HepG2 (cell line): ENCODE data around the gene RAC2. TPM values are rescaled to one million over a fixed set of nuclear protein-coding genes. Genes with fewer than 3 reads are reported as not detected.

ENCODE experiments used
- ADNP ChIP-seq: sonication (generic); formaldehyde crosslinking; IDR thresholded peaks from 2 replicates; pipeline ENCODE4 v1.4.0; 2020; ENCODE audit warnings: missing genetic modification reagents
- BRD4 ChIP-seq: sonication (generic); formaldehyde crosslinking; IDR thresholded peaks from 2 replicates; pipeline ENCODE4 v1.4.0; 2020; ENCODE audit warnings: missing genetic modification reagents
- CHCHD3 ChIP-seq: sonication (generic); formaldehyde crosslinking; IDR thresholded peaks from 2 replicates; pipeline ENCODE4 v1.8.0; 2022; ENCODE audit warnings: mild to moderate bottlenecking, missing genetic modification reagents, moderate library complexity
- ETV6 ChIP-seq: sonication (generic); formaldehyde crosslinking; conservative IDR thresholded peaks from 2 replicates; pipeline ENCODE4 v1.4.0; 2020; ENCODE audit warnings: missing genetic modification reagents
- HDAC1 ChIP-seq: sonication (generic); formaldehyde crosslinking; IDR thresholded peaks from 2 replicates; pipeline ENCODE4 v1.5.1; 2020; ENCODE audit warnings: mild to moderate bottlenecking, missing genetic modification reagents
- ISX ChIP-seq: sonication (generic); formaldehyde crosslinking; conservative IDR thresholded peaks from 2 replicates; pipeline ENCODE4 v1.5.0; 2020; ENCODE audit warnings: missing genetic modification reagents
- TAF1 ChIP-seq: sonication (generic); formaldehyde crosslinking; IDR thresholded peaks from 2 replicates; pipeline ENCODE4 v1.4.0; 2020; ENCODE audit warnings: missing genetic modification reagents
- TCF7 ChIP-seq: sonication (generic); IDR thresholded peaks from 2 replicates; pipeline ENCODE4 v1.6.1; 2016; ENCODE audit warnings: antibody characterized with exemption, low read depth
- ZNF235 ChIP-seq: sonication (generic); formaldehyde crosslinking; IDR thresholded peaks from 2 replicates; pipeline ENCODE4 v1.8.1; 2023; ENCODE audit warnings: mild to moderate bottlenecking, missing genetic modification reagents, borderline replicate concordance
- ZNF614 ChIP-seq: IDR thresholded peaks from 2 replicates; pipeline ENCODE4 v1.6.1; 2018; ENCODE audit warnings: missing biosample characterization, missing genetic modification reagents, inconsistent platforms, borderline replicate concordance
- ZNF672 ChIP-seq: sonication (generic); formaldehyde crosslinking; IDR thresholded peaks from 2 replicates; pipeline ENCODE4 v1.8.1; 2022; ENCODE audit warnings: missing genetic modification reagents
- ZNF720 ChIP-seq: sonication (generic); formaldehyde crosslinking; IDR thresholded peaks from 2 replicates; pipeline ENCODE4 v1.4.0; 2020; ENCODE audit warnings: missing genetic modification reagents
- polyA plus RNA-seq, 8 experiments: library from polyadenylated mRNA; depleted of rRNA in 3 of 8; stranded (reverse) in 7 of 8; unstranded in 1 of 8; fragments of >200 nt; fragmentation: Illumina TruSeq in 4 of 8; extraction: Trizol in 4 of 8; gene quantifications; 2 replicates each; pipeline versions ENCODE4 v1.2.1 to v1.2.3, GENCODE V29; 2011 to 2016; ENCODE audit warnings: low read depth in 4 of 8, missing spikeins in 1 of 8, mixed read lengths in 1 of 8; ENCODE audit not compliant: insufficient read depth in 1 of 8
- total RNA-seq, 5 experiments: library from RNA; depleted of rRNA; stranded (reverse); fragments of >200 nt; fragmentation: Illumina TruSeq; extraction: Trizol; gene quantifications; 2 replicates each; pipeline ENCODE4 v1.2.3, GENCODE V29; 2016; ENCODE audit warnings: low read depth in 1 of 5
- TF ChIP-seq, protein P1 (sequence below): sonication (generic); formaldehyde crosslinking; IDR thresholded peaks from 2 replicates; pipeline ENCODE4 v1.4.0; 2020; ENCODE audit warnings: low read depth, missing genetic modification reagents
- TF ChIP-seq, protein P2 (sequence below): sonication (generic); formaldehyde crosslinking; IDR thresholded peaks from 2 replicates; pipeline ENCODE4 v1.8.1; 2023; ENCODE audit warnings: mild to moderate bottlenecking, inconsistent platforms, moderate library complexity, missing genetic modification reagents, borderline replicate concordance
- TF ChIP-seq, protein P3 (sequence below): sonication (generic); formaldehyde crosslinking; IDR thresholded peaks from 2 replicates; pipeline ENCODE4 v1.4.0; 2020; ENCODE audit warnings: missing genetic modification reagents, borderline replicate concordance
- TF ChIP-seq, protein P4 (sequence below): sonication (generic); formaldehyde crosslinking; IDR thresholded peaks from 2 replicates; pipeline ENCODE4 v1.9.0; 2022; ENCODE audit warnings: missing genetic modification reagents, mild to moderate bottlenecking, borderline replicate concordance

Gene RAC2
- total and polyA plus RNA-seq, 2 of the 13 experiments (the other 11 are each of a cell fraction or from before 2014, with no cell fraction given): 0.73 TPM; not detected in 1

DNA sequence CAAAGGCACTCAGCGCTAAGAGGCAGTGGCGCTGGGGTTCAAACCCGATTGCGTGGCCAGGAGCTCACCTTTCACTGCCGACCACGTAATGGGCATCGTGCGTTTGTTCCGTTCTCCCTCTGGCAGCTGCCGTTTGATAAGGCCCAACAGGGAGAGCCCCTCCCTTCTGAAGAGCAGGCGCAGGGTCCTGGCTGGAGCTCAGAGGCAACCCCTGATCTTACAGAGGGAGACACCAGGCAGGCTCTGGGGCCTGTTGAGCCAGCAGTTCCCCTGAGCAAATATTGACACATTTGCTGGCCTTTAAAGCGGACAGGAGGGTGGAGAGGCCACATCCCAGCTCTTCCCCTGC lies 44.3 kb downstream of the RAC2 start (continued):
- 0 out of 2 replicates have a peak, but pooled peaks have one; percentile 4 for TF ChIP-seq ZNF614
- TF ChIP-seq, protein P1, sequence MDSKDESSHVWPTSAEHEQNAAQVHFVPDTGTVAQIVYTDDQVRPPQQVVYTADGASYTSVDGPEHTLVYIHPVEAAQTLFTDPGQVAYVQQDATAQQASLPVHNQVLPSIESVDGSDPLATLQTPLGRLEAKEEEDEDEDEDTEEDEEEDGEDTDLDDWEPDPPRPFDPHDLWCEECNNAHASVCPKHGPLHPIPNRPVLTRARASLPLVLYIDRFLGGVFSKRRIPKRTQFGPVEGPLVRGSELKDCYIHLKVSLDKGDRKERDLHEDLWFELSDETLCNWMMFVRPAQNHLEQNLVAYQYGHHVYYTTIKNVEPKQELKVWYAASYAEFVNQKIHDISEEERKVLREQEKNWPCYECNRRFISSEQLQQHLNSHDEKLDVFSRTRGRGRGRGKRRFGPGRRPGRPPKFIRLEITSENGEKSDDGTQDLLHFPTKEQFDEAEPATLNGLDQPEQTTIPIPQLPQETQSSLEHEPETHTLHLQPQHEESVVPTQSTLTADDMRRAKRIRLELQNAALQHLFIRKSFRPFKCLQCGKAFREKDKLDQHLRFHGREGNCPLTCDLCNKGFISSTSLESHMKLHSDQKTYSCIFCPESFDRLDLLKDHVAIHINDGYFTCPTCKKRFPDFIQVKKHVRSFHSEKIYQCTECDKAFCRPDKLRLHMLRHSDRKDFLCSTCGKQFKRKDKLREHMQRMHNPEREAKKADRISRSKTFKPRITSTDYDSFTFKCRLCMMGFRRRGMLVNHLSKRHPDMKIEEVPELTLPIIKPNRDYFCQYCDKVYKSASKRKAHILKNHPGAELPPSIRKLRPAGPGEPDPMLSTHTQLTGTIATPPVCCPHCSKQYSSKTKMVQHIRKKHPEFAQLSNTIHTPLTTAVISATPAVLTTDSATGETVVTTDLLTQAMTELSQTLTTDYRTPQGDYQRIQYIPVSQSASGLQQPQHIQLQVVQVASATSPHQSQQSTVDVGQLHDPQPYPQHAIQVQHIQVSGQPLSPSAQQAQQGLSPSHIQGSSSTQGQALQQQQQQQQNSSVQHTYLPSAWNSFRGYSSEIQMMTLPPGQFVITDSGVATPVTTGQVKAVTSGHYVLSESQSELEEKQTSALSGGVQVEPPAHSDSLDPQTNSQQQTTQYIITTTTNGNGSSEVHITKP (CRISPR knock-in tag): peak; percentile 56; the same call in 1 of the 2 replicates
- 0 out of 2 replicates have a peak, but pooled peaks have one; percentile 3 for TF ChIP-seq ADNP (CRISPR knock-in tag)
- 0 out of 2 replicates have a peak, but pooled peaks have one; percentile 25 for TF ChIP-seq TCF7
- TF ChIP-seq ETV6 (CRISPR knock-in tag): no peak
- TF ChIP-seq, protein P2, sequence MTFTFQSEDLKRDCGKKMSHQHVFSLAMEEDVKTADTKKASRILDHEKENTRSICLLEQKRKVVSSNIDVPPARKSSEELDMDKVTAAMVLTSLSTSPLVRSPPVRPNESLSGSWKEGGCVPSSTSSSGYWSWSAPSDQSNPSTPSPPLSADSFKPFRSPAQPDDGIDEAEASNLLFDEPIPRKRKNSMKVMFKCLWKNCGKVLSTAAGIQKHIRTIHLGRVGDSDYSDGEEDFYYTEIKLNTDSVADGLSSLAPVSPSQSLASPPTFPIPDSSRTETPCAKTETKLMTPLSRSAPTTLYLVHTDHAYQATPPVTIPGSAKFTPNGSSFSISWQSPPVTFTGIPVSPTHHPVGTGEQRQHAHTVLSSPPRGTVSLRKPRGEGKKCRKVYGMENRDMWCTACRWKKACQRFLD (CRISPR knock-in tag): no peak
- TF ChIP-seq ZNF672 (CRISPR knock-in tag): no peak
- 0 out of 2 replicates have a peak, but pooled peaks have one; percentile 9 for TF ChIP-seq HDAC1
- TF ChIP-seq, protein P3, sequence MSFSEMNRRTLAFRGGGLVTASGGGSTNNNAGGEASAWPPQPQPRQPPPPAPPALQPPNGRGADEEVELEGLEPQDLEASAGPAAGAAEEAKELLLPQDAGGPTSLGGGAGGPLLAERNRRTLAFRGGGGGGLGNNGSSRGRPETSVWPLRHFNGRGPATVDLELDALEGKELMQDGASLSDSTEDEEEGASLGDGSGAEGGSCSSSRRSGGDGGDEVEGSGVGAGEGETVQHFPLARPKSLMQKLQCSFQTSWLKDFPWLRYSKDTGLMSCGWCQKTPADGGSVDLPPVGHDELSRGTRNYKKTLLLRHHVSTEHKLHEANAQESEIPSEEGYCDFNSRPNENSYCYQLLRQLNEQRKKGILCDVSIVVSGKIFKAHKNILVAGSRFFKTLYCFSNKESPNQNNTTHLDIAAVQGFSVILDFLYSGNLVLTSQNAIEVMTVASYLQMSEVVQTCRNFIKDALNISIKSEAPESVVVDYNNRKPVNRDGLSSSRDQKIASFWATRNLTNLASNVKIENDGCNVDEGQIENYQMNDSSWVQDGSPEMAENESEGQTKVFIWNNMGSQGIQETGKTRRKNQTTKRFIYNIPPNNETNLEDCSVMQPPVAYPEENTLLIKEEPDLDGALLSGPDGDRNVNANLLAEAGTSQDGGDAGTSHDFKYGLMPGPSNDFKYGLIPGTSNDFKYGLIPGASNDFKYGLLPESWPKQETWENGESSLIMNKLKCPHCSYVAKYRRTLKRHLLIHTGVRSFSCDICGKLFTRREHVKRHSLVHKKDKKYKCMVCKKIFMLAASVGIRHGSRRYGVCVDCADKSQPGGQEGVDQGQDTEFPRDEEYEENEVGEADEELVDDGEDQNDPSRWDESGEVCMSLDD (CRISPR knock-in tag): peak; percentile 67; the same call in 1 of the 2 replicates
- no peak for TF ChIP-seq TAF1 (CRISPR knock-in tag)
- TF ChIP-seq ZNF720: 0 out of 2 replicates have a peak, but pooled peaks have one; percentile 45
- no peak for TF ChIP-seq CHCHD3 (CRISPR knock-in tag)
- 0 out of 2 replicates have a peak, but pooled peaks have one; percentile 5 for TF ChIP-seq ISX (CRISPR knock-in tag)
- TF ChIP-seq, protein P4, sequence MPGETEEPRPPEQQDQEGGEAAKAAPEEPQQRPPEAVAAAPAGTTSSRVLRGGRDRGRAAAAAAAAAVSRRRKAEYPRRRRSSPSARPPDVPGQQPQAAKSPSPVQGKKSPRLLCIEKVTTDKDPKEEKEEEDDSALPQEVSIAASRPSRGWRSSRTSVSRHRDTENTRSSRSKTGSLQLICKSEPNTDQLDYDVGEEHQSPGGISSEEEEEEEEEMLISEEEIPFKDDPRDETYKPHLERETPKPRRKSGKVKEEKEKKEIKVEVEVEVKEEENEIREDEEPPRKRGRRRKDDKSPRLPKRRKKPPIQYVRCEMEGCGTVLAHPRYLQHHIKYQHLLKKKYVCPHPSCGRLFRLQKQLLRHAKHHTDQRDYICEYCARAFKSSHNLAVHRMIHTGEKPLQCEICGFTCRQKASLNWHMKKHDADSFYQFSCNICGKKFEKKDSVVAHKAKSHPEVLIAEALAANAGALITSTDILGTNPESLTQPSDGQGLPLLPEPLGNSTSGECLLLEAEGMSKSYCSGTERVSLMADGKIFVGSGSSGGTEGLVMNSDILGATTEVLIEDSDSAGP (CRISPR knock-in tag): peak; percentile 82; the same call in 1 of the 2 replicates
- peak; percentile 39 for TF ChIP-seq BRD4
- TF ChIP-seq ZNF235 (CRISPR knock-in tag): no peak
